Measurements from ENCODE around the gene ARHGAP27. TPM values are rescaled to one million over a fixed set of nuclear protein-coding genes. Genes with fewer than 3 reads are reported as not detected.
A peak's percentile ranks its signal among the peaks of the same experiment; 100 is the strongest.

ARHGAP27 gene
- total RNA-seq, 1 donor from 2014 or later, result 30.4 TPM

DNA sequence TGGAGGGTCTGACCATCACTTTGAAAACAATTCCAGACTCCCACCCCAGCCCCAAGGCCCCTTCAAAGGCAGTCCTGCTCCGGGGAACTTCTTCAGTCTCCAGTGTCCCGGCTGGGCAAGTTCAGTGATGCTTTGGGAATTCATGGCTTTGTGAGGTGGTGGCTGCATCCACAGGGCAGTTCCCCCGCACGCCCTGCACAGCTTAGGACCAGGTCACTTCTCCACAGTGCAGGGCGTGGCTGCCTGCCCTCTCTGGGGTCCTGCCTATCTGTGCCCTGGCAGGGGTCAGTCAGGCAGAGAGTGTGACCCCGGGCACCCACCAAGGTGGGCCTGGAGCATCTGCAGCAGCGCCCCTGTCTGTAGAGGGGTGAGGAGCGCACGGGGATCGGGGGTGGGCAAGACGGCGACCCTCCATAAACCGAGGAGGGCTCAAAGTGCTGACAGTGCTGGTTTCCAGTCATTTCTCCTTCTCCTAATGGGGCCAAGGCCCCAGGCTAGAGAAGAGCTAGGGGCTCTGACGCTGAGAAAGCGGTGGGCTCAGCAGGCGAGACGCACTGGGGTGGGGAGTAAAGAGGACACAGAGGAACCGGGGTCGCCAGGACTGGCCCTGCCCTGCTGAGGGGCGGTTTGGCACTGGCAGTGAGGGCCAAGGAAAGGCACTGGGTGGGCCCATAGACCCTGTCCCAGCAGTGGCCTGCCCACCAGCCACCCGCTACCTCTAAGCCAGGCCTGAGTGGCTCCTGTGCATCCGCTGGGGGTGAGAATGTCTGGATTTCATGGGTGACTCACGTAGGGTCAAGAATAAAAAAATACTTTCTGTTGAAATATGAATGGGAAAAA lies 4.2 kb upstream of the ARHGAP27 start:
- no peak for ATAC-seq (ENCODE audit: poor library complexity)
- intact Hi-C loops (cut with DNase I), result no loop called here
- DNase-seq, result no peak

GRCh38 chr17:45436161-45436560 lies 3.5 kb upstream of the ARHGAP27 start:
- ATAC-seq (ENCODE audit: poor library complexity) (no peak), DNase-seq (no peak)
- intact Hi-C loops (cut with DNase I), result no loop called here

DNA sequence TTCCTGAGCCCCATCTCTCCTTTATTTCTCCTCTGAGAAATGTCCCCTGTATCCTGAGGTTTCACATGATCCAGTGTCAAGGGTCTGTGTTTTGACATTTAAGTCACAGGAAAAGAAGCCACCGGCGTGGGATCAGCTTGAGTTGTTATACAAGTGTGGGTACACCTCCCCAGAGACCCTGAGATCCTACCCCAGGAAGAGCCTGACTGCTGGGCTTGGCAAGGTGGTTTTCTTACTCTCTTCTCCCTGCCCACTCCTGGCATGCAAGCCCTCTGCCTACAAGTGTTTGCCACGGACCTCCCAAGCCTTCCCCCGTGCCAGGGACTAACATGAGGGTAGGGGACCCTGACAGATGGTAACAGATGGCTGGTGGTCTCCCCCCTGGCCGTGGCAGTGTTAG lies 2.8 kb upstream of the ARHGAP27 start:
- DNase-seq (no peak), ATAC-seq (ENCODE audit: poor library complexity) (no peak)
- intact Hi-C loops (cut with DNase I), result no loop called here

- ATAC-seq (ENCODE audit: poor library complexity) (no peak), DNase-seq (no peak)
- intact Hi-C loops (cut with DNase I), result no loop called here
Measured at GRCh38 chr17:45433159-45433535, 477 bp upstream of the ARHGAP27 start.

- intact Hi-C loops (cut with DNase I), result no loop called here
- peak; percentile 39 for ATAC-seq (ENCODE audit: poor library complexity)
- DNase-seq, result peak; percentile 83
Measured at GRCh38 chr17:45431531-45432404, 902 bp downstream of the ARHGAP27 start.

DNA sequence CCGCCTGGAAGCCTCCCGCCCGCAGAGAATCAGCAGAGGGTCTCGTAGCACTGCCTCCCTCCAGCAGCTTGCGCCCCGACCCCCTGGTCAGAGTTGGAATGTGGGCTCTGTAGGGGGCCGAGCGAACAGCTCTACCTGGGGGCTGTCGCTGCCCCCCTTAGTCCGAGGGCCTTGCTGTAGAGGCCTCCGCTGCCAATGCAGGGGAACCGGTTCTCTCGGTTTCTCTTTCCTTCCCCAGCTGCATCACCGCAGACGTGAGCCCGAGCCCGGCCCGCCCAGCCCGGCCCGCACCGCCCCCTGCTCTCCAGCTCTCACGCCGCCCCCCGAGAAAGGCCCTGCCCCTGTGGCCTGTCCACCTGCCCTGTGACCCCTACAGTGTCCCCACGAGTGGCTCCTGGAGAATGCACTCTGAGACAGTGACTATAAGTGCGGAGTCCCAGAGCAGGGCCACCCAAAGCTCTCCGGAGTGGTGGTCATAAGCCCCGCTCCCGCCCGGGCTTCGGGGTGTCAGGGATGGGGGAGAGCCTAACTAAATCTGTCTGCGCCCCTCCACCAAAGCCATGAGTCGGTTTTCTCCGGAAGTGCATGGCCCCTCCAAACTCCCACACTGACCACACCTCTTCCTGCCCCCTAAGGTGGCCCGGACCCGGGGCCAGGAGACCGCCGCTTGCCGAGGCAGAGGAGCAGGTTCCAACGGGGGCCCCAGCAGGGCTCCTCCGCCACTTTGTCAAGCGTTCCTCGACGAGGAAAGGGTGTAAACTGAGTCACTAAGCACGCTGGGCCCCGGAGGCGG lies 1.7 kb downstream of the ARHGAP27 start:
- ATAC-seq (ENCODE audit: poor library complexity) (no peak), DNase-seq (peak; percentile 44)
- intact Hi-C loops (cut with DNase I), result no loop called here

DNA sequence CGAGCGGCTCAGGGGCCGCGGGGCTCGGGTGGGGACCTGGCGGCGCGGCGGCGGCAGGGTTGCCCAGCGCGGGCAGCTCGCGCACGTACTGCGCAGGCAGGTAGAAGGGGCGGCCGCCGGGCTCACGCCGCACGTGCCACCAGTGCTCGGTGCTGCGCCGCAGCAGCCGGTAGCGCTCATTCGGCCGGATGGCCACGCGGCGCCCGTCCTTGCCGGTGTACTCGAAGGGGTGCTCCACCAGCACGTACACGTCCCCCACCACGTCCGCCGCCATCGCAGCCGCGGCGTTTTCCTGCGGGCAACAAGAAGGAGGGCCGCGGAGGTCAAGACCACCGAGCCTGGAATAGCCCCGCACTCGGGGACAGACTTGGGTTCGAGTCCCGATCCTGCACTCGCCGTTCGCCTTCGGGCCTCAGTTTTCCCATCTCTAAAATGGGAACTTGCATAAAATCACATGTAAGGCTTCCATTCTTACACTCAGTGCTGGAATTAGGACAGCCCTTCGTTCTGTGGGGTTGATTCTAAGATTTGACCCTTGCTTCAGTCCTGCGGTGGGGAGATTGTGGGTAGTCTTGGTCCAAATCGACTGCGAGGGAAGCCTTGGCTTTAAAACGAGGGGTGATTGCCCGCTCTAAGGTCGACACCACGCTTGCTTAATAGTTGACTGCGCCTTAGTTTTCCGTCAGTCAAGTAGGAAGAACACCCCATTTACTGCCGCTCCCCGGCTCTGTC lies 2.5 kb downstream of the ARHGAP27 start:
- ATAC-seq (ENCODE audit: poor library complexity), result no peak
- peak; percentile 42 for DNase-seq
- intact Hi-C loops (cut with DNase I), result no loop called here

- intact Hi-C loops (cut with DNase I), result no loop called here
- ATAC-seq (ENCODE audit: poor library complexity) (no peak), DNase-seq (peak; percentile 40)
Measured at GRCh38 chr17:45429339-45430005, 3.2 kb downstream of the ARHGAP27 start.

DNA sequence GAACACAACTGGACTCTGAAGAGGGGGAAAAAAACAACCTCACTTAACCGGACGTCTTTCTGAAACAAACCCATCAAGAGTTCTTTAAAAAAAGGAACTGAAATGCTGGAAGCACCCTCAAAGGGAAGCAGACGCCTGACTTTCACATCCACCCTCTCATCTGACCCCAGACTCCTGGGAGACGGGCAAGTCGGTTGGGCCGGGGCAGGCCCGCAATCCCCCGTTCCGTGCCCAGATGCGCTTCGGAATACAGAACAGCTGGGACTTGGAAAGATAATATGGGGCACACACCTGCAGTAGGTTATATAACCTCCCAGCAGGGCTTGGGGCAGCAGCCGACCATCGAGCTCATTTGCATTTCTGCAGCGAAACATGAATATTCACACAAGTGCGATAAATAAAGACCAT lies 3.7 kb downstream of the ARHGAP27 start:
- intact Hi-C loops (cut with DNase I), result no loop called here
- peak; percentile 43 for DNase-seq
- no peak for ATAC-seq (ENCODE audit: poor library complexity)

DNA sequence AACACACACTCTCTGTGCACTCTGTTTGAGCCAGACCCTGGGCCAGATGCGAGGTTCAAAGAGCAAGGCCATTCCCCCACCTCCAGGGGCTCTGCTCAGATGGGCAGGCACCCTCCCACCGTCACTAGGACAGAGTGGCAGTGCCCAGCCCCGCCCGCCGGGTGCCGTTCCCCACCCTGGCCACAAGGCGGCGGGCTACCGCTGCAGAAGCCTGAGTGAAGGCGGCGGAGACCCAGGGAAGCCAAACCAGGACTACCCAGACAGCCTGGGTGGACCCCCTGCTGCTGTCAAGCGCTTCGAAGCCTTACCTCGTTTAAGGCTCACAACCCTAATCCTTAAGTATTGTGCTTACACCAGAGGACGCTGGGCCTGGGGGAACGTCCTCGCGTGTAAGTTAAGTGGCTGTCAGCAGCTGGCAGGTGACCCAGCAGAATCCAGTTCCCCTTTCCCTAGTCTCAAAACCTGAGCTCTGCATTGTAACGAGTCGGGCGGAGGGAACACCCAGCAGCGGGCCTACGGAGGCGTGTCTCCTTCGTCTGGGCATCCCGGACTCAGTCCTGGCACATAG lies 4.5 kb downstream of the ARHGAP27 start:
- peak; percentile 64 for ATAC-seq (ENCODE audit: poor library complexity)
- DNase-seq, result peak; percentile 87
- intact Hi-C loops (cut with DNase I), result no loop called here

DNA sequence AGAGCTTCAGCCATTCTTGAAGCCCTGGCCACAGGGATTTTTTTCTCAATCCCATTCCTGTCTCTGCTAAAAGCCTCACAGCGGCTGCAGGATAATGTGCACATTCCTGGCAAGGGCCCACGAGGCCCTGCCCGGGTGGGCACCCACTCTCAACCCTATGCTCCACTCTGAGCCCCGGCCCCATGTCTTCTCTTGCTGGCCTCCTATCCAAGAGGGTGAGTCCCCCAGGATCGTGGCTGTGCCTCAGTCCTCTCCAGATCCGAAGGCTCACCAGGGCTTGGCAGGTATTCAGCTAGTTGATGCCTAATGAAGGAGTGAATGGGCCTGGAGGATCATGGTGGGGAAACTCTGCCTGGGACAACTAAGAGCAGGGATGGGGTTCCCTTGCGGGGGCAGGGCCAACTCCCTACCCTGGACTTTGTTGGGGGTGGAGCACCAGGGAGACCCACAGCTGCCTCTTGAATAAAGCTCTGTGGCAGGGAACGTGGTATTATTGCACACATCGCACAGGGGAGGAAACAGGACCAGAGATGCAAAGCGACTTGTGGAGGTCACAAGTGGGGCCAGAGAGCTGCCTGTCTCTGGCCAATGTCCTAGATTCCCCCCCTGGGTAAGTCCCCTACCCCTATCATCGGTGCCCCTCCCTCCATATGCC lies 5.4 kb downstream of the ARHGAP27 start:
- DNase-seq (peak; percentile 27), ATAC-seq (ENCODE audit: poor library complexity) (no peak)
- intact Hi-C loops (cut with DNase I), result no loop called here

DNA sequence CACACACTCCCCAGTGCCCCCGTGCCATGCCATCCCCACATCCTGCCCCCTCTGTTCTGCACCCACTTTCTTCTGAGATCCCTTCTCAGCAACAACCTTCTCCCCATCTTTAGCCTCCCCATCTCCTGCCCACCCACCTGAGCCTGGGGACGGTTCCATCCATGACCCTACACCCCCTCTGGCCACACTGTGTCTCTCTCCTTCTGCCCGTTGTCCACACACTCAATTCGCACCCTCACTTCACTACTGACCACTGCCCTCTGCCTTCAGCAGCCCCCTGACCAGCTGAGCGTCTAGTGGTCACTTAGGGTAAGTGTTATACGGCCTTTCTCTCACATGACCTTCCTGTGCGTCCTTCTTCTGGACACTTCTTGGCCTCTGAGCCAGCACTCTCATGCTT lies 6.1 kb downstream of the ARHGAP27 start:
- ATAC-seq (ENCODE audit: poor library complexity) (no peak), DNase-seq (peak; percentile 5)
- intact Hi-C loops (cut with DNase I), result no loop called here

- intact Hi-C loops (cut with DNase I), result no loop called here
- DNase-seq (no peak), ATAC-seq (ENCODE audit: poor library complexity) (no peak)
Measured at GRCh38 chr17:45425984-45426413, 6.7 kb downstream of the ARHGAP27 start.

GRCh38 chr17:45425125-45425983 lies 7.3 kb downstream of the ARHGAP27 start:
- intact Hi-C loops (cut with DNase I), result no loop called here

DNA sequence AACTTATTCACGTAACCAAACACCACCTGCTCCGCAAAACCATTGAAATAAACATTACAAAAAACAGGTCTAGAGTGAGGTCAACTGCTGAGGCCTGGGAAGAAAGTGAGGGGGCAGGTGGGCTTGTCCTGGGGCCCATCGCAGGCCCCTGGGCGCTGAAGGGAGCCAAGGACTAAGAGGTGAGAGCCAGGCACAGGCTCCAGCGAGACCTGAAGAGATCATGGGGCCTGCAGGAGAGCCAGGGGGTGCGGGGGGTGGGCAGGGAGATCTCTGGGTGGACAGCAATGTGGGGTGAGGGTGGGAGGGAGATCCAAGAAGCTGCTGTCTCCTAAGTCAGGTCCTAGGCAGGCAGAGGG lies 7.9 kb downstream of the ARHGAP27 start:
- peak; percentile 2 for ATAC-seq (ENCODE audit: poor library complexity)
- no peak for DNase-seq
- intact Hi-C loops (cut with DNase I), result no loop called here

More at GRCh38 chr17:45425125-45425983, 7.3 kb downstream of the ARHGAP27 start:
- peak; percentile 76 for DNase-seq
- ATAC-seq (ENCODE audit: poor library complexity), result peak; percentile 79

- no peak for DNase-seq
- no peak for ATAC-seq (ENCODE audit: poor library complexity)
- intact Hi-C loops (cut with DNase I), result no loop called here
Measured at GRCh38 chr17:45423975-45424335, 8.7 kb downstream of the ARHGAP27 start.
